ENCODE data around the gene IL17F. TPM values are rescaled to one million over a fixed set of nuclear protein-coding genes. Genes with fewer than 3 reads are reported as not detected.

Gene IL17F
- total and polyA plus RNA-seq, 2 of the 8 experiments (the other 6 are each of a cell fraction or from before 2014, with no cell fraction given) = 0.08 TPM; not detected in 1

DNA sequence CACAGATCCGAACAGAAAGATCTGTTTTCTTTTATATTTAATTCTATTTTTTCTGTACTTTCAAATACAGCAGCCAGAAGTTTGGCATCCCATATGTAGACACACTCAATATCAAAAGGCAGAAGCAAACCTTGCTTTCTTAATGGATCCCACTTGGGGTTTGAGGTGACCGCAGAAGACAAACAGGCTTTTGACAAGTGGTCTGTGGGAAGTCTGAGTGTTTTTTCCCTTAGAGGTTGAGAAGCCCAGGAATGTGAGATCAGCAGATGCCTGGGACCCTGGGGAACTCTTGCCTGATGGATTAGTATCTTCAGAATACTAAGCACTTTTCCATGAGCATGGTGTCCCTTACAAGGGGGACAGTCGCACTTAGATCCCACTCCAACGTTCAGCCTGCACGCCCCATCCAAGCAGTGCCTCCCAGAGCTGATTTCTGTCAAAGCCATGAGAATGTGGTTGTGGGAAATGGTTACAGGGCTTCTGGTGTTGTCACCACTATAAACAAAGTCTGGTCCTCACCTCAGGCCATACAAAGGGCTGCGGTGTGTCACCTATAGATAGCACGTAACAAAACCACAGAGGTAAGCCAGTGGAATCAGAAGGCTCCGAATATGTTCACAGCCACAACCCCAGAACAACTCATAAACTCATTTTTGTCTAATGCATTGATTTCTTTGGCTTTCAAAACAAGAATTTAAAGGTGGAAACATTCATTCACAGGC lies 12.7 kb downstream of the IL17F start:
- Histone ChIP-seq H3K9me3 (ENCODE audit: insufficient read depth in 2 of 2, low read depth in 1 of 2, low read length in 1 of 2) (no peaks in the 10 kb centered on the region), H2BK5ac (ENCODE audit: low read depth, low read length) (no peak overlapping the region), H2BK12ac (ENCODE audit: low read depth, low read length) (no peak overlapping the region), H3K9ac (replicated peaks in 1 of 4; ENCODE audit: extremely low read depth in 1 of 4, low read depth in 3 of 4, low read length in 3 of 4) (no peak overlapping the region), H3K56ac (replicated peaks; ENCODE audit: insufficient read length, low read depth, low read length) (no peak overlapping the region), H4K5ac (ENCODE audit: insufficient read length, low read depth, low read length) (no peak overlapping the region), H3K4me3 (ENCODE audit: extremely low read depth in 1 of 4, insufficient read depth in 2 of 4, low read depth in 3 of 4, low read length in 4 of 4) (no peak overlapping the region), H3K27ac (ENCODE audit: low read depth, low read length) (no peak overlapping the region), H2AFZ (ENCODE audit: low read length) (no peak overlapping the region), H4K8ac (ENCODE audit: extremely low read depth, insufficient read depth, low read length) (no peak overlapping the region; the same call in 1 of the 2 replicates), H3K4me1 (replicated peaks in 1 of 4; ENCODE audit: control insufficient read depth in 3 of 4, insufficient read depth in 4 of 4, low read length in 3 of 4) (peaks cover 0 to 4% (median 0%) of the 10 kb centered on the region in 4 experiments; a peak in 1 of 7 replicates), H4K20me1 (replicated peaks in 1 of 2; ENCODE audit: control insufficient read depth in 1 of 2, insufficient read depth in 2 of 2, low read length in 2 of 2) (no peaks in the 10 kb centered on the region), H3K4ac (replicated peaks; ENCODE audit: insufficient read length, low read depth, low read length) (no peak overlapping the region), H3K23ac (ENCODE audit: insufficient read length) (no peak overlapping the region), H3K27me3 (replicated peaks in 1 of 4; ENCODE audit: control insufficient read depth in 3 of 4, extremely low read depth in 1 of 4, insufficient read depth in 3 of 4, low read length in 3 of 4) (no peaks in the 10 kb centered on the region), H3K4me2 (ENCODE audit: insufficient read depth in 1 of 2, low read depth in 2 of 2, low read length in 2 of 2) (no peak overlapping the region), H2AK5ac (ENCODE audit: low read depth, low read length) (no peak overlapping the region), H3K79me2 (ENCODE audit: control insufficient read depth in 1 of 2, insufficient read depth in 2 of 2, low read length in 2 of 2) (no peaks in the 10 kb centered on the region), H3K18ac (ENCODE audit: extremely low read depth, low read length) (no peak overlapping the region), H2BK15ac (ENCODE audit: low read length) (no peak overlapping the region), H4K91ac (replicated peaks; ENCODE audit: insufficient read length, low read length) (no peak overlapping the region), H3K36me3 (ENCODE audit: control insufficient read depth in 2 of 4, insufficient read depth in 4 of 4, low read length in 3 of 4) (no peaks in the 10 kb centered on the region), H3K23me2 (ENCODE audit: low read depth, low read length) (no peaks in the 10 kb centered on the region), H3K79me1 (ENCODE audit: low read depth, low read length) (no peaks in the 10 kb centered on the region), H2BK120ac (replicated peaks; ENCODE audit: low read depth, low read length) (no peak overlapping the region), H2BK20ac (ENCODE audit: low read length) (no peak overlapping the region), H3K14ac (ENCODE audit: insufficient read length) (no peak overlapping the region)
- ChIA-PET CTCF (ENCODE audit: partially characterized antibody) (interaction anchor here (0.8 to 6.7 kb wide), 11 partner anchors 12 to 182 kb away, joined by 3 to 66 read pairs (median 4); partner anchors contain the start of gene IL17F), POLR2A (ENCODE audit: partially characterized antibody) (interaction anchor here (1.0 to 1.2 kb wide), 2 partner anchors 20 to 47 kb away, joined by 3 read pairs; no protein-coding TSS in a partner anchor)
- no peak for DNase-seq (ENCODE audit: low read depth in 1 of 2, low spot score in 2 of 2)
- 92% methylated on average over 8 of the region's 8 CpGs; no CpG with 5 or more reads in 1 of the 2 experiments for WGBS, 2 experiments (ENCODE audit: extremely low coverage in 1 of 2, insufficient coverage in 1 of 2, insufficient read length in 1 of 2, insufficient replicate concordance in 2 of 2, low coverage in 1 of 2, low lambda C conversion rate in 2 of 2, missing lambda C conversion rate in 1 of 2)
- TF ChIP-seq YY1 (IDR thresholded peaks at IDR 0.05; ENCODE audit: low read depth, low read length) (no peak), SIN3A (conservative IDR thresholded peaks at IDR 0.05 in 1 of 2, IDR thresholded peaks at IDR 0.05 in 1 of 2; ENCODE audit: low read depth in 1 of 2, low read length in 2 of 2) (no peak), RBBP5 (IDR thresholded peaks at IDR 0.05; ENCODE audit: borderline replicate concordance, low read depth, low read length) (no peak)
- FAIRE-seq = no peak
